GM20431 (cell line): Measurements from ENCODE around the gene SGPP2.
"Not testable (repeated sequence)": the region's sequence is repeated elsewhere in the genome, so short reads cannot be mapped to it uniquely, and the experiment has no call there.

ENCODE experiments used
- in situ Hi-C: fragments of 300-500 bp; cut with MseI, MboI; formaldehyde crosslinking; loops from one replicate; pipeline ENCODE4 v1.15.0; 2020; ENCODE audit warnings: low sequenced_read_pairs; ENCODE audit not compliant: unreplicated experiment

The SGPP2 gene

GRCh38 chr2:222424729-222425671 lies 657 bp downstream of the SGPP2 start:
- in situ Hi-C loops, result no loop called here

GRCh38 chr2:222427646-222428301 lies 3.4 kb downstream of the SGPP2 start:
- in situ Hi-C loops, result no loop called here

- in situ Hi-C loops, result no loop called here
These were observed 5.7 kb downstream of the SGPP2 start for GRCh38 chr2:222430071-222430470.

- in situ Hi-C loops, result no loop called here
These were observed 6.3 kb downstream of the SGPP2 start for GRCh38 chr2:222430681-222431080.

DNA sequence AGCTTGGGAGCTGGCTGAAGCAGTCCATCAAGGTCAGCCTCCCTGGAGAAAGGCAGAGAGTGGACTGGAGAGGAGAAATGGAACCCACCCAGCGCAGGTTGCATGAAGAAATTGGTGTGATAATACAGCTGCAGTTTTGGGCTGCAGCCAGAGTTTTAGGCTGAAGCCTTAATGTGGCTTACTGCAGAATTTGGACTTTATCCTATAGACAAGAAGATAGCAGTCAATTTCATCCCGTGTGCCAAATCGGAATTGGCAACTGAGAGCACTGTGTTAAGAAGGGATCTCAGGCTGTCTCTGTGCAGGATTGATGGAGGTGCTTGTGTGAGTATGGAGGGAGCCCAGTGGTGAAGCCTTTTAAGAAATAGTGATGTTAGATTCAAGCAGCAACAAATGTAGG lies 7.5 kb downstream of the SGPP2 start:
- in situ Hi-C loops, result no loop called here

GRCh38 chr2:222433332-222434173 lies 9.2 kb downstream of the SGPP2 start:
- in situ Hi-C loops, result no loop called here

GRCh38 chr2:222434204-222434603 lies 9.9 kb downstream of the SGPP2 start:
- in situ Hi-C loops, result no loop called here

- in situ Hi-C loops, result not testable (repeated sequence)
These were observed 11.2 kb downstream of the SGPP2 start for GRCh38 chr2:222435400-222436039.

GRCh38 chr2:222436040-222436413 lies 11.7 kb downstream of the SGPP2 start:
- in situ Hi-C loops, result no loop called here

- in situ Hi-C loops, result no loop called here
These were observed 15.3 kb downstream of the SGPP2 start for GRCh38 chr2:222439692-222440091.

DNA sequence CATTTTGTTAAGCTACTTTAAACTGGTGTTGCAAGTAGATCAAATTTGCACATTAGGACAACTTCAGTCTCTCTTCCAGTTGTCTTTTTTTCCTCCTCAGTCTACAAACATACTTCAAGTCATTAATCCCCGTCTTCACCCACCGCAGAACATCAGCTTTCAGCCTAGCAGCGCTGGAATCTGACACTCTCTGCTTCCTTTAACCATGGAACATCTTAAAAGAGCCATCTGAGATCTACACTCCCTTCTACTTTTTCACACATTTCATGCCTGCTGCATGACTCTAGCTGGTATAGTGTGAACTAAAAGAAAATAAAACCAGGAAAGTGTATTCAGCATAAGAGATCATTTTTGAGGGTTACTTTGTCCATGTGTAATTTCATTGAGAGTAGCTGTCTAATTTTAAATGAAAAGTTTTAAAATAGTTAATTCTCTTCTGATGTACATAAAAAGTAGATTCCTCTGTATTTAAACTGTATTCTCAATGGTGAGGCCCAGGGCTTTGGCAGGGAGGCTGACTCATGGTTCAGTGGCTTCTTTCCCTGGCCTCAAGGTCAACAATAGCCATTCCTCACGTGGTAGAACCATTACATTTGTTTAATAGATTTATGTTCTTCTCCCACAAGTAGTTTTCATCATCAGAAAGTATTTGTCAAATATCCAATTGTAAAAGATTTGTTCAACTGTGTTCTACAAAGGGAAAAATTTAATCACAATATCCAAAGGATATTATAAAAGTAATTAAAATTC lies 16.5 kb downstream of the SGPP2 start:
- in situ Hi-C loops, result no loop called here

- in situ Hi-C loops, result no loop called here
These were observed 18.3 kb downstream of the SGPP2 start for GRCh38 chr2:222442665-222443064.

- in situ Hi-C loops, result no loop called here
These were observed 20.9 kb downstream of the SGPP2 start for GRCh38 chr2:222445227-222445626.

DNA sequence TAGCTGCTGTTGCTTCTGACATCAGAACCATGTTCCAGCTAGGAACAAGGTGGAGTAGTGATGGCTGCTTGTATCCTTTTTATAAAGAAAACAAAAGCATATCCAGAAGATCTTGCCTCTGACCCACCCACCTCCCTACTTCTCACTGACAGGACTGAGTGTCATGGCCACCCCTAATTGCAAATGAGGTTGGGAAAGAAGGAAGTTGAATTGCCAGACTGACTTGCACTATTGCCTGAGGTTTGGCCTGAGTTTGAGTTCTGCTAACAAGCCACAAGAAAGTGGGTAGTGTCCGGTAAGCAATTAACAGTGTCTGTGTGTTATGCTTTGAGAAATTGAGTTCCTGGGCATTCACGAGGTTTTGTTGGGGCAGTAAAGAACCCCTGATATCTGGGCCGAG lies 22.8 kb downstream of the SGPP2 start:
- in situ Hi-C loops, result no loop called here

- in situ Hi-C loops, result no loop called here
These were observed 24.4 kb downstream of the SGPP2 start for GRCh38 chr2:222448748-222449181.

DNA sequence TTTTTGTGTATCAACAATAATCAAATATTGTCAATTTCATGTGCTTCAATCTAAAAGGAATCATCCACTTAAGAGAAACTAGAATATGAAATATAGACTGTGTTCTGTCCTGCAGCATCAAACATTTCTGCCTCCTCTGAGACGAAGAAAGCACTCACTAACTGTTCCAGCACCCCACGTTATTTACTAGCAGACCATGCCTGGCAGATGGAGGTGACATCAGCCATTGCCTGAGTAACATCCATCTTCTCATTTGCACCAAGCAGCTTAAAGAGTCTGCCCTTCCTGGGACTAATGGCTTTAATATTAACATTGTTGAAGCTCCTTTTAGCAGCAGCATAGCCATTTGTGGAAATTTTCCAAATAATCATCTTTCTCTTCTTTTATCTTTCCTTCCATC lies 25.7 kb downstream of the SGPP2 start:
- in situ Hi-C loops, result no loop called here

- in situ Hi-C loops, result no loop called here
These were observed 26.9 kb downstream of the SGPP2 start for GRCh38 chr2:222451224-222451674.

DNA sequence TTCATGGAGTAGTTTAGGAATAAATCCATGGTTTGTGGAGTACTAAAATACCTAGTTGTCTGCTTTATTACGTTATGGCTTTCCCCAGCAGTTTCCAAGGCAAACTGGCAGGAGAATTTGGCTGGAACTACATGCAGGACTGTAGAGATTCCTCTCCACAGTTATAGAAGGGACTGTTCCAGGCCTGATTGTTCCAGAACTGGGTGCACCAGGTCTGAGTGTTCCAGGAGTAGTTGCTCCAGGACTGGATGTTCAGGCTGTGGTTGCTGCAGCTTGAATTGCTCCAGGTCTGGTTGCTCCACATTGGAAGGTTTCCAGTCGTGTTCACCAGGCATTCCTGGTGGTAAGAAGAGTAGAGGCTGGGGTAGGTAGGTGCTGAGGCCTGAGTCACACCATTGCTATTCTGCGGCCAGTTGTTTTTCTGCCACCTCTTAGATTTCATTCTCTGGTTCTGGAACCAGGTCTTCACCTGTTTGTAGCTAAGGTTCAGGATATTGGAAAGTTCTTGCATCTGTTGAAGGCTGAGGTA lies 28.1 kb downstream of the SGPP2 start:
- in situ Hi-C loops, result no loop called here

GRCh38 chr2:222456479-222457077 lies 32.2 kb downstream of the SGPP2 start:
- in situ Hi-C loops, result no loop called here
